Activated naive CD4-positive, alpha-beta T cell treated with anti-CD3 and anti-CD28 coated beads for 36 hours (primary cell): ENCODE results near the gene DIS3L2. TPM values are rescaled to one million over a fixed set of nuclear protein-coding genes. Genes with fewer than 3 reads are reported as not detected.

Source experiments
- CTCF ChIA-PET: fragments of 350-600 bp; sonication (Branson Sonifier 250); formaldehyde crosslinking; loops from one replicate; lab custom pipeline; 2021; ENCODE audit warnings: antibody characterized with exemption; lab: Charles Lee
- DNase-seq: peaks from one replicate; pipeline ENCODE4 v3.0.0-alpha.2; 2020
- H3K27ac Mint-ChIP-seq: one replicate; pipeline ENCODE4 v1.8.0; 2021; ENCODE audit warnings: mild to moderate bottlenecking, mixed read lengths
- H3K27me3 Mint-ChIP-seq: one replicate; pipeline ENCODE4 v1.8.0; 2021; ENCODE audit warnings: low read depth, mixed read lengths
- H3K36me3 Mint-ChIP-seq: one replicate; pipeline ENCODE4 v1.8.0; 2021; ENCODE audit warnings: low read depth, mixed read lengths
- H3K4me1 Mint-ChIP-seq: one replicate; pipeline ENCODE4 v1.8.0; 2021; ENCODE audit warnings: low read depth, mixed read lengths
- H3K4me3 Mint-ChIP-seq: one replicate; pipeline ENCODE4 v1.8.0; 2021; ENCODE audit warnings: mild to moderate bottlenecking, moderate library complexity, mixed read lengths
- H3K9me3 Mint-ChIP-seq: one replicate; pipeline ENCODE4 v1.8.0; 2021; ENCODE audit warnings: mixed read lengths
- intact Hi-C: fragments of 100-400 bp; cut with micrococcal nuclease; formaldehyde crosslinking; loops from one replicate; pipeline ENCODE4 v1.15.1; 2023
- total RNA-seq, 2 experiments: library from RNA; stranded (reverse); gene quantifications; one replicate each; pipeline ENCODE4 v1.2.3, GENCODE V29; 2021

DIS3L2 gene
- total RNA-seq, 2 experiments from 2014 or later, result 32.4 to 35.3 TPM

GRCh38 chr2:232342635-232343565 is 381.4 kb downstream of the DIS3L2 start:
- Mint-ChIP-seq H3K9me3 (no peaks in the 10 kb centered on the region), H3K27ac (no peak overlapping the region), H3K36me3 (no peaks in the 10 kb centered on the region), H3K4me1 (no peaks in the 10 kb centered on the region), H3K4me3 (no peak overlapping the region), H3K27me3 (peaks cover 3% of the 10 kb centered on the region)
- peak; percentile 2 for DNase-seq
- CTCF ChIA-PET, result no interaction called here
- intact Hi-C loops, result loop anchor here (10.0 kb wide), 1 partner anchor 182 kb away; the partner anchor contains the start of genes CHRND and PRSS56

DNA sequence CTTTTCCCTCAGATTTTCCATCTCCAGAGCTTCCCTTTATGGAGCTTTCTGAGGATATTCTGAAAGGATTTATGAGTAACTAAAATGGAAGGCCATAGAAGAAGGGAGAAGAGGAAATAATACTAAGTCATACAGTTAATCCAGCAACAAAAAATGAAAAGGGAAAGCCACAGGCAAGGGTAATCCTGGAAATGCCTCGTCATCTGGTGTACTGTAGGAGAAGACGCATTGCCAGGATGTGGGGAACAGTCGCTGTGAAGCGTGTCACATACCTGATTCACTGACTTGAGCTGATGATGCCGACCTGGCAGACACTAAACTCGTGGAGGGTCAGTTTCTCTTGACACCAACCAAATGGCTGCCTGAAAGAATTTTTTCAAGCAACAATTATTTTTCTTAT is 382.3 kb downstream of the DIS3L2 start:
- DNase-seq, result peak; percentile 15
- H3K27me3 Mint-ChIP-seq, result peaks cover 3% of the 10 kb centered on the region
- H3K4me1 Mint-ChIP-seq, result no peaks in the 10 kb centered on the region
- CTCF ChIA-PET, result interaction anchor here (1.0 kb wide), 1 partner anchor 10 kb away, joined by 3 read pairs; no protein-coding TSS in a partner anchor
- no peaks in the 10 kb centered on the region for H3K36me3 Mint-ChIP-seq
- no peak overlapping the region for H3K4me3 Mint-ChIP-seq
- no peak overlapping the region for H3K27ac Mint-ChIP-seq
- peaks cover 2% of the 10 kb centered on the region for H3K9me3 Mint-ChIP-seq
- intact Hi-C loops, result loop anchor here (10.0 kb wide), 1 partner anchor 181 kb away; the partner anchor contains the start of genes CHRND and PRSS56

GRCh38 chr2:232345251-232345650 is 383.7 kb downstream of the DIS3L2 start:
- CTCF ChIA-PET, result no interaction called here
- peaks cover 2% of the 10 kb centered on the region for H3K9me3 Mint-ChIP-seq

GRCh38 chr2:232347369-232347768 is 385.9 kb downstream of the DIS3L2 start:
- no peak overlapping the region for H3K4me3 Mint-ChIP-seq
- peaks cover 2% of the 10 kb centered on the region for H3K9me3 Mint-ChIP-seq
- H3K36me3 Mint-ChIP-seq, result no peaks in the 10 kb centered on the region
- no peak overlapping the region for H3K27ac Mint-ChIP-seq
- intact Hi-C loops, result loop anchor here (10.0 kb wide), 1 partner anchor 177 kb away; the partner anchor contains the start of genes CHRND and PRSS56
- peaks cover 10% of the 10 kb centered on the region for H3K27me3 Mint-ChIP-seq
- CTCF ChIA-PET, result no interaction called here
- no peak for DNase-seq
- H3K4me1 Mint-ChIP-seq, result peaks cover 9% of the 10 kb centered on the region

More at GRCh38 chr2:232345251-232345650, 383.7 kb downstream of the DIS3L2 start:
- H3K27me3 Mint-ChIP-seq, result peaks cover 5% of the 10 kb centered on the region
- H3K36me3 Mint-ChIP-seq, result no peaks in the 10 kb centered on the region
- H3K4me1 Mint-ChIP-seq, result peaks cover under 1% of the 10 kb centered on the region
- DNase-seq, result peak; percentile 1
- intact Hi-C loops, result loop anchor here (10.0 kb wide), 1 partner anchor 180 kb away; the partner anchor contains the start of genes CHRND and PRSS56
- H3K4me3 Mint-ChIP-seq, result no peak overlapping the region
- H3K27ac Mint-ChIP-seq, result no peak overlapping the region

GRCh38 chr2:232348936-232349335 is 387.4 kb downstream of the DIS3L2 start:
- intact Hi-C loops, result loop anchor here (10.0 kb wide), 1 partner anchor 176 kb away; the partner anchor contains the start of genes CHRND and PRSS56
- Mint-ChIP-seq H3K4me1 (peaks cover 9% of the 10 kb centered on the region), H3K27ac (no peak overlapping the region), H3K36me3 (no peaks in the 10 kb centered on the region), H3K27me3 (peaks cover 18% of the 10 kb centered on the region), H3K4me3 (no peak overlapping the region), H3K9me3 (peaks cover 2% of the 10 kb centered on the region)
- DNase-seq, result peak; percentile 6
- CTCF ChIA-PET, result no interaction called here

DNA sequence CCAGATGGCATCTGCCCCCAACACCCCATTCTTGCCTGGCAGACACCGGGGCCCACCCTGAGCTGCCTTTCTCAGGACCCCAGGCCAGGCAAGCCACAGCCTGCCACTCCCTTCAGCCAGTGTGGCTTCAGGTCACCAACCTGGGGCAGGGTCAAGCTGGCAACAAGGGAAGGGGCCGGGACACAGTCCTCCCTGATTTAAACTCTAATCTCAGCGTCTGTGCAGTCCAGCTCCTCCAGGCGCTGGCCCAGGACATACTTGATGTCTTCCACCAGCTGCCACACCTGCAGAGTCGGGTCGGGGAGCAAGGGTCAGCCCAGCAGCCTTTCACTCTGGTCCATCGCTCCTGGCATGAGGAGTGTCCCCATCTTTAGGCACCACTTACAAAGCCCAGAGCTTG is 388.0 kb downstream of the DIS3L2 start:
- H3K27ac Mint-ChIP-seq, result no peak overlapping the region
- intact Hi-C loops, result loop anchor here (10.0 kb wide), 1 partner anchor 175 kb away; the partner anchor contains the start of genes CHRND and PRSS56
- CTCF ChIA-PET, result interaction anchor here (0.6 kb wide), 1 partner anchor 14 kb away, joined by 3 read pairs; no protein-coding TSS in a partner anchor
- peaks cover 18% of the 10 kb centered on the region for H3K27me3 Mint-ChIP-seq
- no peaks in the 10 kb centered on the region for H3K36me3 Mint-ChIP-seq
- no peak overlapping the region for H3K4me3 Mint-ChIP-seq
- peaks cover 2% of the 10 kb centered on the region for H3K9me3 Mint-ChIP-seq
- H3K4me1 Mint-ChIP-seq, result peaks cover 9% of the 10 kb centered on the region
- DNase-seq, result peak; percentile 1

GRCh38 chr2:232349946-232350635 is 388.6 kb downstream of the DIS3L2 start:
- H3K27ac Mint-ChIP-seq, result no peak overlapping the region
- no peaks in the 10 kb centered on the region for H3K36me3 Mint-ChIP-seq
- intact Hi-C loops, result loop anchor here (10.0 kb wide), 1 partner anchor 175 kb away; the partner anchor contains the start of genes CHRND and PRSS56
- H3K27me3 Mint-ChIP-seq, result peaks cover 18% of the 10 kb centered on the region
- H3K4me1 Mint-ChIP-seq, result peaks cover 9% of the 10 kb centered on the region
- no peak overlapping the region for H3K4me3 Mint-ChIP-seq
- DNase-seq, result peak; percentile 3
- H3K9me3 Mint-ChIP-seq, result peaks cover 2% of the 10 kb centered on the region
- CTCF ChIA-PET, result interaction anchor here (0.6 kb wide), 1 partner anchor 13 kb away, joined by 3 read pairs; no protein-coding TSS in a partner anchor

DNA sequence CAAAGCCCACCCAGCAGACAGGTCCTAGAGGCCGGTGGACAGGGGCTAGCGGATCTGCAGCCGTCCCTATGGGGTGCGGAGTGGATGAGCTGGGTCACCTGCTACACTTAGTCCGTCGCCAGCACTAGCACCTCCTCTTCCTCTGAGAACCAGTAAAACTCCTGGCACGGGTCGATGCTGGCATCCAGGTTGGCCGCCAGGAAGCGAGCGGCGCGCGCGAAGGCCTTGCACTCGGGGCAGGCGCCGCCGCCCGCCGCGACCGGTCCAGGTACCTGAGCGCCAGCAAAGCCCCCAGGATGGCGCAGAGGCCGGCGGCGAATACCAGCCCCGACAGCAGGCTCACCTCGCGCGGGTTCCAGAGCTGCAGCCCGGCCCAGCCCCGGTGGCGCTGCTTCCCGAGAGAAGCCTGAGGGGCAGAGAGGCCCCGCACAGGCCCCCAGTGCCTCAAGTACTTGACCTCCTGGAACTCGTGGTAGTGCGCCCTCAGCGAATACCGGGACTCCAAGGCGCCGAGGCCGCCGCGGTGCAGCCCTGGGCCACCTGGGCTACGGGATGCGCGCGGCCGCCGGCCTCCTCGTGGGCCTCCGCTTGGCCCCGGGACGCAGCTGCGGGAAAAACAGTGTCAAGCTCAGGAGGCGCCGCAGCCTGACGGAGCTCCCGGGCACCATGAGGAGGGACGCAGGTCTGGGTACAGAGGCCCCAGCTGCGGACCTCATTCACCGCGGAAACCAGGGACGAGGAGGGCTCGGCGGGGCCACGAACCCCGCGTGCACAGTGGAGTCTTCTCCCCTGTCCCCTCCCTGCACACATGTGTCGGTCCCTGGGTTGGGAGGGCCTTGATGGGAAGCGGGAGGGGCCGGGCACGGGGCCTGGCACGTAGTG is 389.5 kb downstream of the DIS3L2 start:
- no peak overlapping the region for H3K4me3 Mint-ChIP-seq
- H3K27ac Mint-ChIP-seq, result no peak overlapping the region
- intact Hi-C loops, result no loop called here
- peaks cover 18% of the 10 kb centered on the region for H3K27me3 Mint-ChIP-seq
- CTCF ChIA-PET, result interaction anchor here (0.8 kb wide), 1 partner anchor 441 kb away, joined by 3 read pairs; no protein-coding TSS in a partner anchor
- peaks cover 9% of the 10 kb centered on the region for H3K4me1 Mint-ChIP-seq
- peak; percentile 19 for DNase-seq
- peaks cover 2% of the 10 kb centered on the region for H3K9me3 Mint-ChIP-seq
- H3K36me3 Mint-ChIP-seq, result no peaks in the 10 kb centered on the region

DNA sequence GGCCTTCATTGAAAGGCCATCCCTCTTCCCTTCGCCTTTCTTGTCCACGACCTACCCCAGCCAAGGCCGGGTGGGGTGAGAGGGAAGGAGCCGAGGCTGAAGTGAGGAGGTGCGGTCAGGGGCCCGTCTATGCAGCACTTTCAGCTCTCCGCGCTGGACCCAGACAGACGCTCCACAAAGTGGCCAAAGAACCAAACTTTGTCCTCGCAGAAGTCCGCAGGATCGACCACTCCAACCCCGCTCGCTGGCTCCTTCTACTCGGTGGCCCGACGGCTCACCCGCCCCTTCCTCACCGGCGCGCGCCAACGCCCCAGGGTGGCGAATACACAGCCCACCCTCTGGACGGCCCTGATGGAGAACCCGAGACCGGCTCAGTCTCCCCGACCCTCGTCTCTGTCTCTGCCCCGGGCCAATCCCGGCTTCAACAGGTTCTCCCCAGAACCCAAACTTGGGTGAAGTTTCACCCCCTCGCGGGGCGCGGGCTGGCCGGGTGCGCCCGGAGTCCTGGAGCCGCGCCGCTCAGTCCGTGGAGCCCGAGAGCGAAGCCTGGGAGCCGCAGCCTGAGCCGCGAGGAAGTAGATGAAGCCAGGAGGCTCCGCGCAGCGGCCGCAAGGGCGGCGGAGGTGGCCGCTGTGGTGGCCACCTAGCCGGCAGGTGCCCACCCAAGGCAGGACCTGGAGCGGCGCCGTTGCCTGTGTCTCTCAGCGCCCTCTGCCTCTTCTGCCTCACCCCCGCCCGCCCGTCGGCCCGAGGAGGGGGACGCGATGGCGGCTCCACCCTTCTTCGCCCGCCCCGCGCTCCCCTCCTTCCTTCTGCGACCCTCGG is 390.4 kb downstream of the DIS3L2 start:
- peaks cover 3% of the 10 kb centered on the region for H3K9me3 Mint-ChIP-seq

GRCh38 chr2:232352511-232353091 is 391.1 kb downstream of the DIS3L2 start:
- Mint-ChIP-seq H3K4me3 (no peak overlapping the region), H3K9me3 (peaks cover 4% of the 10 kb centered on the region), H3K27ac (no peak overlapping the region), H3K27me3 (peaks cover 15% of the 10 kb centered on the region), H3K4me1 (peaks cover 9% of the 10 kb centered on the region), H3K36me3 (no peaks in the 10 kb centered on the region)
- DNase-seq, result peak; percentile 1
- intact Hi-C loops, result no loop called here
- CTCF ChIA-PET, result no interaction called here

More for the DNA sequence above, 390.4 kb downstream of the DIS3L2 start:
- H3K36me3 Mint-ChIP-seq, result no peaks in the 10 kb centered on the region
- H3K4me3 Mint-ChIP-seq, result no peak overlapping the region
- H3K27me3 Mint-ChIP-seq, result peaks cover 17% of the 10 kb centered on the region
- peaks cover 9% of the 10 kb centered on the region for H3K4me1 Mint-ChIP-seq
- no peak overlapping the region for H3K27ac Mint-ChIP-seq
- intact Hi-C loops, result no loop called here
- CTCF ChIA-PET, result no interaction called here
- DNase-seq, result peak; percentile 2
